GM21423 (cell line): ENCODE data around the gene DPEP3.

ENCODE experiments used
- ATAC-seq: cut with Tn5 transposase; IDR thresholded peaks from one replicate; pipeline ENCODE4 v1.9.1; 2021; ENCODE audit warnings: mild to moderate bottlenecking, moderate library complexity; ENCODE audit not compliant: unreplicated experiment

Gene DPEP3

GRCh38 chr16:67933805-67934204 is 46.5 kb downstream of the DPEP3 start:
- ATAC-seq: no peak

- ATAC-seq: no peak
Measured at GRCh38 chr16:67932462-67932840, 47.8 kb downstream of the DPEP3 start.

DNA sequence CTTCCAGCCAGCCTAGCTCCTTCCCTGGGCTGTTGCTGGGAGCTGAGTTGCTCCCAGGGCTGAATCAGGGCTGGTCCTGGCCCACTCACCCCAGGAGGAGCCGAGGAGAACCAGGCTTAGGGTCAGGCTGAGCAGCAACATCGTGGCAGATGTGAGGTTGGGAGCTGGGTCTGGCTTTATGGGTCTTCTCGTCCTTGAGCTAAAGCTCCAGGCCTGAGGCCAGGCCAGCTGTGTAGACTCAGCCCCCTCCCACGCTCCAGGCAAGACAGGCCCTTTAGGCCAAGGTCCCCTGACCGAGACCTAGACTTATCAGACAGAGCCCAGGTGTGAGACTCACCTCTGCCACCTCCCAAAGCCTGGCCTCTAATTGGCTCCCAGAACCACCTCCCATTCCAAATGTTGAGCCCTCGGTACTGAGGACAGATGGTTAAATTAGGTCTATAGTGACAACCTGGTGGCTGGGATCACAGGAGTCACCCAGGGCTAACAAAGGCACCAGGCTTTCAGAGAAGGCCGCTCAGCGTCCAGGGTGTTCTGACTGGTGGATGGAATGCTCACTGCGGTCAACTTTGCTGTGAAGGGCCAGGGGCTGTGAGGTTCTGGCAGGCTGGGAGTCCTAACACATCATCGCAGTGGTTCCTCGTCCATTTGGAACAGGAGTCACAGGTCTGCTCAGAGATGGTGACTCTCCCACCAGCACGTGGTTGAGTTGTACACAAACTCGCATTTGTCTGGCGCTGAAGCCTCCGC is 48.4 kb downstream of the DPEP3 start, which contains the start of gene CTRL:
Gene CTRL, minus strand, starts transcription at position 151 of the 750 bp plus-strand sequence. Its CDS starts 10 bp downstream, at position 141.
- ATAC-seq: no peak

- no peak for ATAC-seq
Measured at GRCh38 chr16:67930678-67931211, 49.6 kb downstream of the DPEP3 start.

- ATAC-seq: no peak
Measured at GRCh38 chr16:67930191-67930590, 50.1 kb downstream of the DPEP3 start.

GRCh38 chr16:67928561-67929364 is 51.5 kb downstream of the DPEP3 start:
- ATAC-seq: no peak

DNA sequence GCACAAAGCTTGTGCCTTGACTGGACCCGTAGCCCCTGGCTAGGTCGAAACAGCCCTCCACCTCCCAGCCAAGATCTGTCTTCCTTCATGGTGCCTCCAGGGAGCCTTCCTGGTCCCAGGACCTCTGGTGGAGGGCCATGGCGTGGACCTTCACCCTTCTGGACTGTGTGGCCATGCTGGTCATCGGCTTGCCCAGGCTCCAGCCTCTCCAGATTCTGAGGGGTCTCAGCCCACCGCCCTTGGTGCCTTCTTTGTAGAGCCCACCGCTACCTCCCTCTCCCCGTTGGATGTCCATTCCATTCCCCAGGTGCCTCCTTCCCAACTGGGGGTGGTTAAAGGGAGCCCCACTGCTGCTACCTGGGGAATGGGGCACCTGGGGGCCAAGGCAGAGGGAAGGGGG is 52.2 kb downstream of the DPEP3 start:
- no peak for ATAC-seq

DNA sequence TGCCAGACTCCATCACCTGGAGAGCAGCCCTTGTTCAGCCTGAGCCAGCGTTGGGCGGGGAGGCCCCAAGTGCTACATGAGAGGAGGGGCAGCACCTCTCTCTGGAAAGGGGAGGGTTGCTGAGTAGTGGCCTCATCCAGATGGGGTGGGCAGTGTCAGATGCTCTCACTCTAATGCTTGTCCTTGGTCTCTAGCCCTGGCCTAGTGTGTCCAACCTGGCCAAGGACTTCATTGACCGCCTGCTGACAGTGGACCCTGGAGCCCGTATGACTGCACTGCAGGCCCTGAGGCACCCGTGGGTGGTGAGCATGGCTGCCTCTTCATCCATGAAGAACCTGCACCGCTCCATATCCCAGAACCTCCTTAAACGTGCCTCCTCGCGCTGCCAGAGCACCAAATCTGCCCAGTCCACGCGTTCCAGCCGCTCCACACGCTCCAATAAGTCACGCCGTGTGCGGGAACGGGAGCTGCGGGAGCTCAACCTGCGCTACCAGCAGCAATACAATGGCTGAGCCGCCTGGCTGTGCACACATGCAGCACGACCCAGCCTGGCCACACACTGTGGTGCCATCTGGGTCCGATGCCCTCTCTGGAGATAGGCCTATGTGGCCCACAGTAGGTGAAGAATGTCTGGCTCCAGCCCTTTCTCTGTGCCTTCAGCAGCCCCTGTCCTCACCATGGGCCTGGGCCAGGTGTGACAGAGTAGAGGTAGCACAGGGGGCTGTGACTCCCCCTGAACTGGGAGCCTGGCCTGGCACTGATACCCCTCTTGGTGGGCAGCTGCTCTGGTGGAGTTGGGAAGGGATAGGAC is 53.0 kb downstream of the DPEP3 start:
- ATAC-seq: no peak

- ATAC-seq: no peak
Measured at GRCh38 chr16:67926181-67926750, 54.0 kb downstream of the DPEP3 start.
